LNCaP clone FGC (cell line): ENCODE data around the gene OMD.

Experiments used
- DNase-seq: peaks from one replicate; pipeline ENCODE4 v3.0.0-alpha.2; 2011; ENCODE audit warnings: low read depth
- H3K4me3 ChIP-seq: 2 replicates; pipeline ENCODE4 v1.5.1; 2011; ENCODE audit warnings: mild to moderate bottlenecking, low read depth, low read length, control low read depth
- CTCF ChIP-seq: IDR thresholded peaks from 2 replicates; pipeline ENCODE4 v1.5.1; 2012; ENCODE audit warnings: mild to moderate bottlenecking; ENCODE audit not compliant: control insufficient read depth, insufficient read depth; ENCODE audit errors: extremely low read depth

Gene OMD

GRCh38 chr9:92455217-92455616, 30.9 kb upstream of the OMD start:
- TF ChIP-seq CTCF: peak; percentile 35; the same call in 1 of the 2 replicates
- no peak overlapping the region for H3K4me3 ChIP-seq
- DNase-seq: no peak

GRCh38 chr9:92446536-92446935, 22.3 kb upstream of the OMD start:
- no peak for TF ChIP-seq CTCF
- no peak for DNase-seq
- no peak overlapping the region for H3K4me3 ChIP-seq

GRCh38 chr9:92444841-92445240, 20.6 kb upstream of the OMD start:
- DNase-seq: no peak
- H3K4me3 ChIP-seq: no peak overlapping the region

GRCh38 chr9:92440751-92441046, 16.4 kb upstream of the OMD start:
- DNase-seq: no peak
- no peak overlapping the region for H3K4me3 ChIP-seq
- TF ChIP-seq CTCF: no peak

More at GRCh38 chr9:92444841-92445240, 20.6 kb upstream of the OMD start:
- no peak for TF ChIP-seq CTCF

- DNase-seq: no peak
- H3K4me3 ChIP-seq: no peak overlapping the region
- TF ChIP-seq CTCF: no peak
Measured at GRCh38 chr9:92439921-92440750, 15.9 kb upstream of the OMD start.

- H3K4me3 ChIP-seq: no peak overlapping the region
- TF ChIP-seq CTCF: peak; percentile 30
- no peak for DNase-seq
Measured at GRCh38 chr9:92438900-92439526, 14.7 kb upstream of the OMD start.
